Gastrocnemius medialis (tissue), 4 donors: ENCODE measurements around the gene SLC6A8.

Experiments used
- POLR2A ChIP-seq, 2 donors: fragments of 450-650 bp; IDR thresholded peaks; one replicate each; pipeline ENCODE4 v1.6.1; 2017; ENCODE audit warnings: antibody characterized with exemption in 2 of 2, mild to moderate bottlenecking in 2 of 2, moderate library complexity in 2 of 2
- TF ChIP-seq, protein P1 (sequence below), 5 experiments: fragments of 450-650 bp in 3 of 5; fragments of 200-600 bp in 2 of 5; sonication (generic) in 2 of 5; IDR thresholded peaks in 4 of 5; conservative IDR thresholded peaks in 1 of 5; 1 replicate in 4 of 5; 2 replicates in 1 of 5; pipeline ENCODE4 v1.5.1; 2016 to 2019; ENCODE audit warnings: antibody characterized with exemption in 5 of 5, mild to moderate bottlenecking in 3 of 5, moderate library complexity in 3 of 5

DNA sequence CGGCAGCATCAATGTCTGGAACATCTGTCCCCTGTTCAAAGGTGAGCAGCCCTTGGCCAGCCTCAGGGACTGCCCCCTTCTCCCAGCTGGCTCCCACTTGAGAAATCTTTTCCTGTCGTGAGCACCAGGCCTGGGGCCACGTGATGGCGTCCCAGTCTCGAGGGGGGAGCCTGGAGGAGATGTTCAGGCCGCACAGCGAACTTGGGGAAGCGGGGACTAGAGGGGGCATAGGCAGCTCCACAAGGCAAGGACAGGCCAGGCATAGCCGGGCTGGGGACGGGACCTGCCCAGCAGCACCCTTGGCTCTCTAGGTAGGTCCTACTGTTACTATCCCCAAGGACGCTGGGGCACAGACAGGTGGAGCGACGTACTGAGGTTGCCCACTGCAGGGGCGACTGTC, 2.7 kb downstream of the SLC6A8 start:
- TF ChIP-seq, protein P1, sequence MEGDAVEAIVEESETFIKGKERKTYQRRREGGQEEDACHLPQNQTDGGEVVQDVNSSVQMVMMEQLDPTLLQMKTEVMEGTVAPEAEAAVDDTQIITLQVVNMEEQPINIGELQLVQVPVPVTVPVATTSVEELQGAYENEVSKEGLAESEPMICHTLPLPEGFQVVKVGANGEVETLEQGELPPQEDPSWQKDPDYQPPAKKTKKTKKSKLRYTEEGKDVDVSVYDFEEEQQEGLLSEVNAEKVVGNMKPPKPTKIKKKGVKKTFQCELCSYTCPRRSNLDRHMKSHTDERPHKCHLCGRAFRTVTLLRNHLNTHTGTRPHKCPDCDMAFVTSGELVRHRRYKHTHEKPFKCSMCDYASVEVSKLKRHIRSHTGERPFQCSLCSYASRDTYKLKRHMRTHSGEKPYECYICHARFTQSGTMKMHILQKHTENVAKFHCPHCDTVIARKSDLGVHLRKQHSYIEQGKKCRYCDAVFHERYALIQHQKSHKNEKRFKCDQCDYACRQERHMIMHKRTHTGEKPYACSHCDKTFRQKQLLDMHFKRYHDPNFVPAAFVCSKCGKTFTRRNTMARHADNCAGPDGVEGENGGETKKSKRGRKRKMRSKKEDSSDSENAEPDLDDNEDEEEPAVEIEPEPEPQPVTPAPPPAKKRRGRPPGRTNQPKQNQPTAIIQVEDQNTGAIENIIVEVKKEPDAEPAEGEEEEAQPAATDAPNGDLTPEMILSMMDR (IDR thresholded peaks at IDR 0.05 in 4 of 5, conservative IDR thresholded peaks at IDR 0.05 in 1 of 5), result no peak
- no peak for TF ChIP-seq POLR2A (IDR thresholded peaks at IDR 0.05)
